ENCODE data around the gene ADAM12. TPM values are rescaled to one million over a fixed set of nuclear protein-coding genes. Genes with fewer than 3 reads are reported as not detected.

The ADAM12 gene
- total RNA-seq, 1 experiment from 2014 or later = 0.24 TPM

GRCh38 chr10:126041804-126042231 is 346.5 kb downstream of the ADAM12 start:
- H3K9ac ChIP-seq (ENCODE audit: extremely low read depth, insufficient read length, low read length) = no peak overlapping the region
- no peaks in the 10 kb centered on the region for H3K23me2 ChIP-seq (ENCODE audit: insufficient read length, low read depth, low read length, poor library complexity, severe bottlenecking)
- H3K23ac ChIP-seq (ENCODE audit: insufficient read length, low read depth, low read length) = no peak overlapping the region
- no peaks in the 10 kb centered on the region for H3K27me3 Mint-ChIP-seq (ENCODE audit: low read depth)
- no peaks in the 10 kb centered on the region for H3K4me1 ChIP-seq (ENCODE audit: insufficient read depth, low read length)
- no peak overlapping the region for H2AFZ ChIP-seq (ENCODE audit: low read length)
- no peak for TF ChIP-seq CTCF (conservative IDR thresholded peaks at IDR 0.05)
- H3K27me3 ChIP-seq (ENCODE audit: insufficient read depth, low read length) = no peaks in the 10 kb centered on the region
- no peaks in the 10 kb centered on the region for H3K9me3 Mint-ChIP-seq
- no peak overlapping the region for H4K8ac ChIP-seq (replicated peaks; ENCODE audit: insufficient read length, low read depth, low read length)
- H3K79me1 ChIP-seq (ENCODE audit: insufficient read depth, low read depth, low read length, poor library complexity, severe bottlenecking) = no peaks in the 10 kb centered on the region
- H3K9me3 ChIP-seq (ENCODE audit: control insufficient read depth, low read depth, low read length) = no peaks in the 10 kb centered on the region
- H2BK15ac ChIP-seq (ENCODE audit: low read depth, low read length) = no peak overlapping the region
- H3K4me2 ChIP-seq (ENCODE audit: insufficient read depth, insufficient read length, low read length) = no peak overlapping the region
- H3K27ac Mint-ChIP-seq = peak overlapping the region in 1 of 3 experiments; percentile 87; a peak in 3 of 7 replicates
- H2BK12ac ChIP-seq (ENCODE audit: insufficient read length, low read depth, low read length) = no peak overlapping the region
- peak overlapping the region; percentile 20 for H3K18ac ChIP-seq (ENCODE audit: insufficient read length, low read depth, low read length)
- no peak overlapping the region for H4K5ac ChIP-seq (ENCODE audit: insufficient read length, low read depth, low read length)
- H2BK20ac ChIP-seq (ENCODE audit: low read depth, low read length, poor library complexity, severe bottlenecking) = no peak overlapping the region
- no peaks in the 10 kb centered on the region; a peak in 1 of 7 replicates for H3K36me3 Mint-ChIP-seq (ENCODE audit: insufficient read depth in 1 of 3, low read depth in 3 of 3)
- H3K79me2 ChIP-seq (ENCODE audit: insufficient read depth, low read length) = no peaks in the 10 kb centered on the region
- H3K4me3 Mint-ChIP-seq = no peak overlapping the region
- DNase-seq = peak; percentile 78
- H4K91ac ChIP-seq (ENCODE audit: insufficient read length, low read depth, low read length) = no peak overlapping the region
- H4K20me1 ChIP-seq (ENCODE audit: control insufficient read depth, insufficient read depth, insufficient read length) = no peaks in the 10 kb centered on the region
- no peak overlapping the region for H3K27ac ChIP-seq (ENCODE audit: insufficient read length, low read depth, low read length)
- H3K56ac ChIP-seq (ENCODE audit: insufficient read length, low read depth, low read length) = no peak overlapping the region
- H2BK5ac ChIP-seq (ENCODE audit: insufficient read length, low read length) = no peak overlapping the region
- no peak overlapping the region for H3K4ac ChIP-seq (ENCODE audit: low read depth, low read length)
- peaks cover 14 to 25% of the 10 kb centered on the region in 2 experiments for H3K4me1 Mint-ChIP-seq
- no CpG with 5 or more reads among the region's 12 CpGs for WGBS (ENCODE audit: extremely low coverage, insufficient read length, low lambda C conversion rate)
- H2AK5ac ChIP-seq (ENCODE audit: insufficient read length, low read length) = no peak overlapping the region
- H2BK120ac ChIP-seq (ENCODE audit: low read depth, low read length, poor library complexity, severe bottlenecking) = no peak overlapping the region
- peak overlapping the region; percentile 6; the same call in 1 of the 2 replicates for H3K14ac ChIP-seq (ENCODE audit: insufficient read depth, low read length)
- no peak overlapping the region for H3T11ph ChIP-seq (ENCODE audit: low read length)

Measured in H9 (cell line).